NT2/D1 (cell line): ENCODE data around the gene CLDN5.

Experiments
- SUZ12 ChIP-seq: IDR thresholded peaks from 2 replicates; pipeline ENCODE4 v1.6.1; 2011; ENCODE audit not compliant: insufficient read length, insufficient read depth; ENCODE audit errors: extremely low read depth
- YY1 ChIP-seq: IDR thresholded peaks from 2 replicates; pipeline ENCODE4 v1.6.1; 2011; ENCODE audit not compliant: insufficient read length, insufficient read depth
- ZNF274 ChIP-seq: IDR thresholded peaks from 2 replicates; pipeline ENCODE4 v1.6.1; 2011; ENCODE audit warnings: mild to moderate bottlenecking, low read depth, low read length

- TF ChIP-seq YY1 (no peak), ZNF274 (no peak), SUZ12 (no peak)
Observed at GRCh38 chr22:19530751-19531150, 6.5 kb upstream of the CLDN5 start.
